DND-41 (cell line): ENCODE data around the gene COL19A1.

Source experiments
- EZH2 ChIP-seq: IDR thresholded peaks from 3 replicates; pipeline ENCODE4 v1.6.1; 2012; ENCODE audit warnings: borderline replicate concordance, low read depth, mild to moderate bottlenecking, moderate library complexity, low read length, inconsistent platforms; ENCODE audit not compliant: severe bottlenecking
- TF ChIP-seq, protein P1 (sequence below): IDR thresholded peaks from 2 replicates; pipeline ENCODE4 v1.5.1; 2012; ENCODE audit warnings: borderline replicate concordance, low read length, moderate library complexity, mild to moderate bottlenecking; ENCODE audit not compliant: poor library complexity, severe bottlenecking; ENCODE audit errors: extremely low read depth

DNA sequence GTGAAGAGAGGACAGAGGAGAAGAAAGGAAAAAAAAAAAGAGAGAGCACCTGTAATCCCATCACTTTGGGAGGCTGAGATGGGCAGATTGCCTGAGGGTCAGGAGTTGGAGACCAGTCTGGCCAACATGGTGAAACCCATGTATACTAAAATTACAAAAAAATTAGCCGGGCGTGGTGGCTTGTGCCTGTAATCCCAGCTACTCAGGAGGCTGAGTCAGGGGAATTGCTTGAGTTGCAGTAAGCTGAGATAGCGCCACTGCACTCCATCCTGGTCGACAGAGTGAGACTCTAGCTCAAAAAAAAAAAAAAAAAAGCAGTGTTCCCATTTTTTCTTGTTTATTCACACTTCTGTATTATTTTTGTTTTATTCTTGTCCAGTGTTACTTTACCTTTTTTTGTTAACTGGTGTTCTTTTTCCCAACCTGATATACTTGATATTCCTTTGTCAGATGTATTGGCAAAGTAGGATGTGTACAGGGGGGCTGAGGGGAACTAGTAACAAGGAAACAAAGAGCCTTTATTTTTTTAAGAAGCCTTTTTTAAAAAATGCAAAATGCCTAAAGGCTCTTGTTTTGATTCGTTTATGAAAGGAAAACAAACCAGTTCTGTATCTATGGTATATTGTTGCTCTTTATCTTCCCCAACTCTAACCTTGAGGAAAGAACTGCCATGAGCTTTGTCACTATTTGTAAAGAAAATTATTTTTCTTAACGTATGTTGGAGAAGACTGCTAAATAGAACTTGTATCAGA is 22.3 kb downstream of the COL19A1 start:
- TF ChIP-seq, protein P1, sequence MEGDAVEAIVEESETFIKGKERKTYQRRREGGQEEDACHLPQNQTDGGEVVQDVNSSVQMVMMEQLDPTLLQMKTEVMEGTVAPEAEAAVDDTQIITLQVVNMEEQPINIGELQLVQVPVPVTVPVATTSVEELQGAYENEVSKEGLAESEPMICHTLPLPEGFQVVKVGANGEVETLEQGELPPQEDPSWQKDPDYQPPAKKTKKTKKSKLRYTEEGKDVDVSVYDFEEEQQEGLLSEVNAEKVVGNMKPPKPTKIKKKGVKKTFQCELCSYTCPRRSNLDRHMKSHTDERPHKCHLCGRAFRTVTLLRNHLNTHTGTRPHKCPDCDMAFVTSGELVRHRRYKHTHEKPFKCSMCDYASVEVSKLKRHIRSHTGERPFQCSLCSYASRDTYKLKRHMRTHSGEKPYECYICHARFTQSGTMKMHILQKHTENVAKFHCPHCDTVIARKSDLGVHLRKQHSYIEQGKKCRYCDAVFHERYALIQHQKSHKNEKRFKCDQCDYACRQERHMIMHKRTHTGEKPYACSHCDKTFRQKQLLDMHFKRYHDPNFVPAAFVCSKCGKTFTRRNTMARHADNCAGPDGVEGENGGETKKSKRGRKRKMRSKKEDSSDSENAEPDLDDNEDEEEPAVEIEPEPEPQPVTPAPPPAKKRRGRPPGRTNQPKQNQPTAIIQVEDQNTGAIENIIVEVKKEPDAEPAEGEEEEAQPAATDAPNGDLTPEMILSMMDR, result no peak
- no peak for TF ChIP-seq EZH2
